ENCODE results near the gene CHST2.
"Not testable (repeated sequence)": the region's sequence is repeated elsewhere in the genome, so short reads cannot be mapped to it uniquely, and the experiment has no call there.

The CHST2 gene

DNA sequence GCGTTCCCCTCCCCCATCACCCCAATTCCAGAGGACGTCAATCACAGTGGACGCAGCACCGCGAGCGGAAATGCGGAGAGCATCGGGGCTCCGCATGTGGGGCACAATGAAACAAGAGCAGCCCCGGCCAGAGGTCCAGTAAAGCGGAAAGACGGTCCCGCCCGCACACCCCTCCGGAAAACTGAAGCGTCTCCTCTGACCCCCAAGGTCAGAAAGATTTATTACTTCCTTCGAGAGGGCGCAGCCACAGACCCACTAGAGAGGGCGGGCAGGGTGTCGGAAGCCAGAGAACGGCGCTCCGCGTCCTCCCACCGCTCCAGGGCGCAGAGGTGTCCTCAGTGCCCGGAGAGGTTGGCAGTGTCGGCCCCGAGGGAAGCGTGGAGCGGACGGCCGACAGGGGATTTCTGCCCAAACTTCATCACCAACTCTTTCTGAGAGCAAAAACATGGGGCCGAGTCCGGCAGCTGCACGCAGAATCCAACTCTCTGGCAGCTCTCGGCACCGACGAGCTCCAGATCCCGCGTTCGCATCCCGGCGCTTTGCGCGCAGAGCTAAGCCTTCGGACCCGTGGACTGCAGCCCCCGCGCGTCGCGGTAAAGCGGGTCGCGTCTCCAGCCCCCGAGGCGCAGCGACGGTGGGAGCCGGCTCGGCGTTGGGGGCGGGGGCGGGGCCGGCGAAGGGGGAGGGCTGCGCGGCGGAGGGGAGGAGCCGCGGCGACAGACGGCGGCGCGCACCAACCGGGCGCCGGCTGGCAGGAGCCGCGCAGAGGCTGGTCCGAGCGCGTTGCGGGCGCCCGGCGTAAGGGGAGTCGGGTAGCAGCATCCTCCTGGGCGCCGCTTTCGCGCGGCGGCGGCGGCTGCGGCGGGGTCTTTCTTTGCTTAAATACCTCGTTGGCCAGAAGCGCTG lies at the start of gene CHST2:
CHST2 (plus strand) TSS at position 763 of the 906 bp plus-strand sequence. CDS start 1,046 bp downstream, outside the sequence.
- peak; percentile 71 for DNase-seq

DNA sequence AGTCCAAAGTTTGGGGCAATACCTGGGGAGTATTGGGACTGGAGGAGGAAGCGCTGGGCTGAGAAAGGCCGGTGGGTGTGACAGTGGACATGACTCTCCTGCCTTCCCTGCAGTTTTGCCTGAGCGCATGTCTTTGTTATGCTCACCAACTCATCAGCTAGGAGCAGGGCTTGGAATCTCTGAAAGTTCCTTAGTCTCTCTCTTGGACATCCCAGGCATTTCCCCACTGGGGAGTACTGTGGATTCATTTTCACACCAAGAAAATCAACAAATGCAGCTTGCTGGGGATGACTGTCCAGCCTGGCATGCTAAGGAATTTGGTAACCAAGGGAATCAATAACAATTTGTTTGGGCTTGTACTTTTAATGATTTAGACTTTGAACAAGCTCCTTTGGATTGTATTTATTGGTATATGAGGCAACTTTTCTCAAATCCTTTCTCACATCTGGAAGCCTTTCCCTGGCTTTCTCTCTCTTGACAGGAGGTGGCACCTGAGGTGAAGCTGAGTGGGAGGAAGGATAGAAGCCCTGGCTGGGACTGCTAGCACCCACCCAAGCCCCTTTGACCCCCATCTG lies 48.5 kb upstream of the CHST2 start:
- DNase-seq: no peak

DNA sequence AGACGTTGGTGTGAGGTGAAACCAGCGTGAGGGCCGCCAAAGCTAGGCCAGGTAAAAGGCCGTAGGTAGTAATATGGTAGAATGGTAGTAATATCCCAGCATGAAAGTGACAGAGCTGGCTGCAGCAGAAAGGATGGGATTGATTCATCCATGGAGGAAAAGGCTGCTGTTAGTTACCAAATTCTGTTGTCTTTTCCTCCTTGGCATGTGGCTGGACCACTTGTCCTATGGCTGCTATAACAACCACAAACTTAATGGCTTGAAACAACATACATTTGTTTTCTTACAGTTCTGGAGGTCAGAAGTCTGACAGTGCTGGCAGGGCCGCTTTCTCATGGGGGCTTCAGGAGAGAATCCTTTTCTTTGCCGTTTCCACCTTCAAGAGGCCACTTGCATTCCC lies 47.8 kb upstream of the CHST2 start:
- DNase-seq: no peak

DNA sequence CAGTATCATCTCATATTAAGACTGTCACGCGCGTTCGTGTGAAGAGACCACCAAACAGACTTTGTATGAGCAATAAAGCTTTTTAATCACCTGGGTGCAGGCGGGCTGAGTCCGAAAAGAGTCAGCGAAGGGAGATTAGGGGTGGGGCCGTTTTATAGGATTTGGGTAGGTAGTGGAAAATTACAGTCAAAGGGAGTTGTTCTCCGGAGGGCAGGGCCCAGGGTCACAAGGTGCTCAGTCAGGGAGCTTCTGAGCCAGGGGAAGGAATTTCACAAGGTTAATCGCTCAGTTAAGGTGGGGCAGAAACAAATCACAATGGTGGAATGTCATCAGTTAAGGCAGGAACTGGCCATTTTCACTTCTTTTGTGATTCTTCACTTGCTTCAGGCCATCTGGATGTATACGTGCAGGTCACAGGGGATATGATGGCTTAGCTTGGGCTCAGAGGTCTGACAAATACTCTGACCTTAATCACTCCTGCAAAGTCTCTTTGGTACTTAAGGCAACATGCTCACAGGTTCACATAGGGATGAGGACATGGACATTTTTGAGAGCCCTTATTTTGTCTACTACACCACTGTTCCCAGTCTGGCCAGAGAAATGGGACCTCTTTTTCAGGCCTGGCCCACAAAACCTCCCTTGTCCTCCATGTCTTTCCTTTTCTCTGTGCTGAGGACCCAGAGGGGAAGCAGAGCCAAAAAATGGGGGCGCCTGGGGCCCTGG lies 47.1 kb upstream of the CHST2 start:
- DNase-seq: not testable (repeated sequence)

GRCh38 chr3:143073541-143073940 lies 46.0 kb upstream of the CHST2 start:
- not testable (repeated sequence) for DNase-seq

- DNase-seq: not testable (repeated sequence)
Measured at GRCh38 chr3:143073983-143074382, 45.6 kb upstream of the CHST2 start.

DNA sequence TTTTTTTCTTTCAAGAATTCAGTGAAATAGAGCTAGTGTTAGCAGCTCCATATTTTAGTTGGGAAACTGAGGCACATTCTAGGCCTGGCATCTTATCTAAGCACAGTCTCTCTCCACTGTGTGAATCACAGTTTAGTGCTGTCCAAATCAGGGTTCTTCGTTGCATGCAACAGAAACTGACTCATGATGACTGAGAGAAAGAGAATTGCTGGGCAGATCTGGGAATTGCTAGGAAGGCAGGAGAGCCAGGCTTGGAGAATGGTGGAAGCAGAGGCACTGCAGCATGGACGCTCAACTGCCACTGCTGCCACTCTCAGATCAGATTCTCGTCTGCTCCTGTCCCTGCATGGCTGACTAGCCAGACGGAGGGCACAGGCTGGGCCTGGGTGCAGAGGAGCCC lies 40.7 kb upstream of the CHST2 start:
- DNase-seq: no peak

- no peak for DNase-seq
Measured at GRCh38 chr3:143080196-143080595, 39.4 kb upstream of the CHST2 start.

DNA sequence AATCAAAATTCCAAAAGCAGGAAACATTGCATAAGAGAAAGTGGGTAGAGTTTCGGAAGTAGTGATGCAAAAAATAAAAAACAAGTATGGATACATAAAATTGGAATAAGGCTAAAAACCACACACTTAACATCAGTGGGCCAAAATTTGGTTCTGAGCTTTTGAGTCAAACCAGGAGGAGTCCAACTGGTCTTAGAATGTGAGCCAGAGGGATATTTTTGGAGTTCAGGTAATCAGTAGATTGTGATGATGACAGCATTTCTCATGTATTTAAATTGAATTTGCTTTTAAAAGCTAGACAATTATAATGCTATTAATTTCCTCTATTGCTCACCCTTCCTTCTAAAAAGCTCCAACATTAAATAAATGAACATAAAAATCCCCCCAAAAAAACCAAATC lies 38.2 kb upstream of the CHST2 start:
- DNase-seq: no peak

DNA sequence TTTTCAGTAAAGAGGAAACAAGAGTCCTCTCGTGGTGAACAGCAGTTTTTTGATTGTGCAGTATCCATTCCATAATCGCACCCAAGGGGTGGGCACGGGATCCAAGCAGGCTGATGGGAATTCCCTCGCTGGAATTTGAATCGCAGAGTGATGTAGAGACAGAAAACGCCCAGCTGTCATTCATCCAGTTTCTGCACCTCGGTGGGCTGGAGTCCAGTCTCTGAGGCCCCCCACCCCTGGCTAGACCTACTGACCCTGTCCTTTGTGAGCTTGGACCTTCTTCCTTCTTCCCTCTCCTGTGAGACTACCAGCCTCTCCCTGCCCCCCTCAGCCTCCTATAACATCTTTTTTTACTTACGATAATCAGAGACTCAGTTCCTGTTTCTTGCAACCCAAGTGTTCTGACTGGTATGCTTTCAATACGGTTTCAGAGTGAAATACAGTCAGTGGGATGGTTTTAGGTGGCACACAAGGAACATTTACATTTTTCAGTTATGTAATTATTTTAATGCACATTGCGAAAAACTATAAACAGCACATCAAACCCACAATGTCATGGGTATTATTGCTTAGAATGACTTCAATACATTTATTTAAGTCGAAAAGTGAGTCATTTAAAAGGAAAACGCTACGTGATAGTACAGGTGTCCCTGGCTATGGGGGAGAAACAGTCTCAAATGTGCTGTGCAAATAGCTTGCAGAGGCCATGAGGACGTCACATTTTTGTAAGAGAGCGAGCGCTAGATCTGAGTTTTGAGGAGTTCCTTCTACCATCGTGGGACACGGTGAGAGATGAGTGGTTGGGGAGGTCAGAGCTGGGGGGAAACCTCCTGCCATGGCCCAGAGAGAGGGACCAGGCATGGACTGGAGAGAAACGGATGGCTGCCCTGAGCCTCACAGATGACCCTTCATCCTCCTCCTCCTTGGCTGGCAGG lies 37.5 kb upstream of the CHST2 start:
- peak; percentile 1 for DNase-seq

DNA sequence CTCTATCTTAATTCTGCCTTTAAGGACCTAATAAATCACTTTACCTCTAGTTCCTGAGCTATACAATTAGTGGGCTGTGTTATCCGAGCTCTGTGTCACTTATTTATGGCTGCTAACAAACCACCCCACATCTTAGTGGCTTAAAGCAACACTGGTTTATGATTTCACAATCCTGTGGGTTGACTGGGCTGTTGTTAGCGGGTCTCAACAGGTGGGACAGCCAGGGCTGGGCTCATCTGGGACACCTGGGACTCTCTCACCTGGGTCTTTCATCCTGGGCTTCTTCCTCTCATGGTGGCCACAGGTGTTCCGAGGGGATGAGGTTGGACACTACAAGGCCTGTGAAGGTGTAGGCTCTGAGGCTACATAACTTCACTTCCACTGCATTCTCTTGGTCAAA lies 35.8 kb upstream of the CHST2 start:
- no peak for DNase-seq

- peak; percentile 18 for DNase-seq
Measured at GRCh38 chr3:143084856-143085731, 34.5 kb upstream of the CHST2 start.

DNA sequence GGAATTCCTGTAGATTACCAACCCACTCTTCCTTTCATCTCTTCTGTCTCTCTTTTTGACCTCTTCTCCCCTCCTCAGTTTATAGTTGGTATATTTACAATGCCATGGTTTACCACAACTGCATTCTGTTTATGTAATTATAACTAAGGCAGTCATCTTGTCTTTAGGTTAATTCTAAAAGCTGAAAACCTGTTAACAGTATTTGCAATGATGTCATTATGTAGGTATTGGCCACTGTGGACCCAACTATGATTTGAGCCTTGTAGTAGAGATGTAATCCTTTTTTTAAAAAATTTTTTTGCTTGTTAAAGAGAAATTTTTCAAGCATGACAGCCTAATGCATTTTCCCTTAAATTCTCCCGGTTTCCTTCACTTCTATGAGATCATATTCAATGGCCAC lies 30.7 kb upstream of the CHST2 start:
- DNase-seq: no peak

DNA sequence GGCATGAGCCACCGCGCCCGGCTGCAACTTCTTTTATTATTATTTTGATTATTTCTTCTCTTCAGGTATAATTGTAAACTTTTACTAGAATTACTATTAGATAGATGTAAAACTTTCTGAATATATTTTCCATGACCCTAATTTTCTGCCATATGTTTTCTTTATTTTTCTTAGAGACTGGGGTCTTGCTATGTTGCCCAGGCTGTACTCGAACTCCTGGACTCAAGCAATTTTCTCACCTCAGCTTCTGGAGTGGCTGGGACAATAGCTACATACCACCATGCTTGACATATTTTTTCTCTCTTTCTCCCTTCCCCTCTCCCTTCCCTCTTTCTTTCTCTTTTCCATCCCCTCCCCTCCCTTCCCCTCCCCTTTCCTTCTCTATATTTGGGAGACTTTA lies 29.6 kb upstream of the CHST2 start:
- no peak for DNase-seq

DNA sequence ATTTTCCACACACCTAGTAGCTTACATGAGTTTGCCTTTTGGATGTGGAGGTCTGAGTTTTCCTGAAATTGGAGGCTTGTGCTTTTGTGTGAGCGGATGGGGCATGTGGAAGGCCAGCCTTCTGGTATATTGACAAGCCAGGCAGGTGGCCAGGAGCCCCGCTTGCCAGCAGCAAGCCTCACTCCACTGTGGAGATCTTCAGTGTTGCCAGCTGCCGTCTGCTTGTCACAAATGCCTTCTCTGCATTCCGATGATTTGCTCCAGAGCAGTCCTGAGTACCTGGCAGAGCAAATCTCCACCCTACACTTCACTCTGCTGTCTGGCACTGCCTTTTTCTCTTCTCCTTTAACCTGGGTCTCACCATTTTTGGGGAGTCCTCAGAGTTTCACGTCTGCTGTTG lies 29.1 kb upstream of the CHST2 start:
- no peak for DNase-seq

GRCh38 chr3:143090976-143091837 lies 28.4 kb upstream of the CHST2 start:
- DNase-seq: no peak

DNA sequence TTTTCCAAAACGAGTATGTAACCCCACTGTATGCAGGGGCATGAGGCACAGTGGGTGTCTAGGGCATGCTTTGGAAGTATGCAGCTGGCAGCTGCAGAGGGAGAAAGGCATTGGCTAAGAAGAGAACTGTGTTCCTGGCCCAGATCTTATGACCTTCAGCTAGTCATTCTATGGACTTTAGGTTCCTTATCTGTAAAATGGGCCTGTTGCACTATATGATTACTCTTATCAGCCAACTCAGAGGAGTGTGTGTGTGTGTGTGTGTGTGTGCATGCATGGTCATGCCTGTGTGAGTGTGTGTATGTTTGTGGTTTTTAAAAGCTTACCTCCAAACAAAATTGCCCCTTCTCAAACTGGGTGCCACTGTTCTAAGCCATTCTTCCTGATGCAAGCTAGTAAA lies 27.4 kb upstream of the CHST2 start:
- no peak for DNase-seq

DNA sequence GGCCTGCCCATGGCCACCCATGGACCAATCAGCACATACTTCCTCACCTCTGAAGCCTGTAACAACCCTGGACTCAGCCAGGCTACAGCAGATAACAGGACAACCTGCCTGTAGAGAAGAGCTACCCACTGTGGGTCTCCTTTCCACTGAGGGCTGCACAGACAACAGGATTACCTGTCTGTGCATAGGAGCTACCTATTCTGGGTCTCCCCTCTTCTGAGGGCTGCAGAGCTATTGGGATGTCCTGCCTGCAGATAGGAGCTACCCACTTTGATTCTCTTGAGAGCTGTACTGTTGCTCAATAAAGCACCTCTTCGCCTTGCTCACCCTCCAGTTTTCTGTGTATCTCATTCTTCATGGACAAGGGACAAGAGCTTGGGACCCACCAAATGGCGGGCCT lies 23.8 kb upstream of the CHST2 start:
- no peak for DNase-seq

DNA sequence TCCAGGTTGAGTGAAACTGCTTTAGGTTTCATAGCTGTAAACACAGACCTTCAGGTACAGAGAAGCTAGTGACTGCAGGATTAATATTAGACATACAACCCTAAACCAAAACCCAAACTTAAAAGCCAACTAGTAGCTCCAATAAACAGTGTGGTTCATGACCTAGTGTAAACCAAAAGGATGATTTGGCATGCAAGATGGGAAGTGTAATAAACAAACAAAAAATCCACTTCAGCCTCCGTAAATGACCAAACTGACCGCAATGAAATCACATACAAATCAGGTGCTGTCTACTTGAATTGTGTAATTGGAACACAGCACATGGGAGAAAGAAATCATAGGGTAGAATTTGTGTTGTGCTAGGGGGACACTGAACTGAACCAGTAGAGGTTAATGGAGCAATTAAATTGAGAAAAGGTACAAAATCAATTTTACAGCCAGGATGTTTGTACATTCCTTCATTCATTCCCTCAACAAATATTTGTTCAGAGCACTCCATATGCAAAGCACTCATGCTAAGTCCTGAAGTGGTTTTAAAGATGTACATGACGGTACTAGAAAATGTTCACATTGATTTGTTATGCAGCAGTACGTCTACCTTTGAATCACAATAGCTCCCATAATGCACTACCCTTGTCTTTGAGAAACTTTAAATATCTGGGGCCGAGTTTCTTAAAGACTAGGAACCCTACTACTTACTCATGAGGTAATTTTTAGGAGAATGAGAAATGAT lies 21.4 kb upstream of the CHST2 start:
- DNase-seq: no peak

- DNase-seq: no peak
Measured at GRCh38 chr3:143099210-143099609, 20.4 kb upstream of the CHST2 start.
